ENCODE data around the gene CCR5.
A peak's percentile ranks its signal among the peaks of the same experiment; 100 is the strongest.

Gene CCR5

DNA sequence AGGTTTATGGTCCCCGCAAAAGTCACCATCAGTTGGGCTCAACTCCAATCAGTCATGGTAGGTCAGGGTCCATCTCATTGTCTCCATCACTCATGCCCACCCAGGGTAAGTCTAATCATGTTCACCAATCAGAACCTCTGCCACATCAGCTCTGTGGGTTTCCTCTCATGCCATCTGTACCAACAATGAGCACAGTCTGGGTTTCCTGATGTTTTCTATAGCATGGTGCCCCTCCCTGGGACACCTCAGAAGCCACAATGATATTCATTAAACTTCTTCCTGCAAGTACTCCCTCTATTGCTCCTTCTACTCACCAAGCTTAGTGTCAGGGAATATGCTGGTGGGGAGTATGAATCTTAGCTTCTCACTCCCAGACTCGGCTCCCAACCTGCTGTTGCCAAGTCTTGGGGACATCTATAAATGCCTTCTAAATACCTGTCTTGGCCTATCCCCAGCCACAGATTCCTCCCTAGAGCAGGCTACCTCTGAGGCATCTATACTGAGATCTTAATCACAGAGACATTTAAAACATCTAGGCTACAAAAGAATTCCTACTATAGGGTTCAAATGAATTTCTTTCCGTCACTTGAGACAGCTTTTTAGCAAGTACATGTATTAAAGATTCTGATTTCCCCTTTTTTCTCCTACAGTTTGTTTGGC lies 21.8 kb upstream of the CCR5 start:
- H3K4me1 ChIP-seq (ENCODE audit: control insufficient read depth in 1 of 2, insufficient read depth in 2 of 2, low read length in 2 of 2), result no peaks in the 10 kb centered on the region
- no peaks in the 10 kb centered on the region for H3K27me3 ChIP-seq (ENCODE audit: low read depth, low read length)
- no peaks in the 10 kb centered on the region for H3K9me3 ChIP-seq (ENCODE audit: control insufficient read depth in 1 of 2, low read length in 2 of 2)
- H3K36me3 ChIP-seq (ENCODE audit: control insufficient read depth in 1 of 2, insufficient read depth in 2 of 2, low read length in 2 of 2), result no peaks in the 10 kb centered on the region
- H3K4me3 ChIP-seq (ENCODE audit: low read depth in 1 of 2, low read length in 2 of 2), result no peak overlapping the region
- H3K27ac ChIP-seq (ENCODE audit: low read length), result no peak overlapping the region

DNA sequence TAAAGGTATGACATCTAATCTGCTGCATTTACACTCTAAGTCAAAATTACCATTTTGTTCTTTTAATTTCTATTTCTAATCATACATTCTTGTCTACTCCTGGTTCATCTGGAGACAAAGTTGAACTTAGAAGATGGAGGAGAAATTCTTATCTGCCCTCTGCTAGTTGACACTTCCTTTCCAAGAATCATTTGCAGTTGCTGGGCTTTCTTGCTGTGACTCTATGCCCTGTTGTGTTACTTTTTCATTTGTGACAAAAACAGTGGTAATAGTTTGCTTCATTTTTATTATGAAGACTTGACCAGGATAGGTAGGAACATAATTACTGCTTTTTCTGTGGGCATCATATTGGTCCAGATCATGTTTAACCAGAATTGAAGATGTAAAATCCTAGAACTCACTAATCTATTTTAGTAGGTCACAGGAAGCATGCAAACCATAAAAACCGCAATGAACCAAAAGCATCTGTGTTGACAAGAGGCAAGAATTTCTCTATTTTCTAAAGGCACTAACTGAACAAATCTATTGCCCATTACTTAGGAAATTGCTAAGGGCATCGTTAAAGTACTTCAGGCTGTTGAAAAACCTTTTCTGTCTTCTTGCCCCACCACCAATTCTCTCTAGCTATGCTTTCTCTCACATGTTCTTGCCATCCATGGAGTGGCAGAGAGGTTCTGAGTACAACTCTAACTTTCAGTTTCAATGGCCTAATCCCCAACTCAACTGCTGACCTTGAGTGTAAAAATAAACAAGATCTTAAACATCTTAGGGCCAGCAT lies 21.1 kb upstream of the CCR5 start:
- H3K4me3 ChIP-seq (ENCODE audit: low read depth in 1 of 2, low read length in 2 of 2), result no peak overlapping the region
- no peaks in the 10 kb centered on the region for H3K36me3 ChIP-seq (ENCODE audit: control insufficient read depth in 1 of 2, insufficient read depth in 2 of 2, low read length in 2 of 2)
- H3K27me3 ChIP-seq (ENCODE audit: low read depth, low read length), result no peaks in the 10 kb centered on the region
- no peaks in the 10 kb centered on the region for H3K9me3 ChIP-seq (ENCODE audit: control insufficient read depth in 1 of 2, low read length in 2 of 2)
- no peak overlapping the region for H3K27ac ChIP-seq (ENCODE audit: low read length)
- no peaks in the 10 kb centered on the region for H3K4me1 ChIP-seq (ENCODE audit: control insufficient read depth in 1 of 2, insufficient read depth in 2 of 2, low read length in 2 of 2)

DNA sequence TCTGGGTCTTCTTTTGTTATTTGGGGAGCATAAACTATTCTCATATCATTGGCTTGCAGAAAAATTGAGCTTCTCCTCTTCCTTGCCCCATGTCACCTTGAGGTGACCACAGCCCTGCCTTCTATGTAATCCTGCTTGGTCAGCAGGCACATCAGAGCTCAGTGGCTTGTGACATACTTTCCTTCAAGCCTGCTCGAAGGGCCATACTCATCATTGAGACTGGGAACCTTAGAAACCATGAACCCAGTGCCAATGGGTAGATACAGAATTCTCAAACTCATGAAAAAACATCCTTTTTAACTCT lies 20.5 kb upstream of the CCR5 start:
- H3K27me3 ChIP-seq (ENCODE audit: low read depth, low read length), result no peaks in the 10 kb centered on the region
- no peak overlapping the region for H3K27ac ChIP-seq (ENCODE audit: low read length)
- no peaks in the 10 kb centered on the region for H3K4me1 ChIP-seq (ENCODE audit: control insufficient read depth in 1 of 2, insufficient read depth in 2 of 2, low read length in 2 of 2)

DNA sequence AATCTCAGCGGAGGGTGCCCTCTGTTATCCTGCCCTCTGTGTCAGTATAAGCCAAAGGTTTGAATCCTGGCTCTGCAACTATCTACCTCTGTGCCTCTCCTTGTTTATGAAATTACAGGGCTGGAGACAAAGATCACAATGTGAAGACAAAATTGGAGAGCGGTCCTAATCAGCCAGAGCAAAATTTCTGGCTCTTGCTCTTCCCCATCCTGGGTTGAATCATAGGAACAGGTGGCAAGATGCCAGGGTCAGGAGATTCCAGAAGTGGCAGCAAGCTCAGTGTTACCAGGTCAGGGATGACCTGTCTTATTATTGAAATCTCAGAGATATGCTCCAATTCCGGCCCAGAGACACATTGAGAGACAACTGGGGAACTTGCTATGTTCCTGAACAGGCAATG lies 19.1 kb upstream of the CCR5 start:
- no peaks in the 10 kb centered on the region for H3K27me3 ChIP-seq (ENCODE audit: low read depth, low read length)
- H3K27ac ChIP-seq (ENCODE audit: low read length), result no peak overlapping the region
- H3K4me3 ChIP-seq (ENCODE audit: low read depth in 1 of 2, low read length in 2 of 2), result no peak overlapping the region
- H3K4me1 ChIP-seq (ENCODE audit: control insufficient read depth in 1 of 2, insufficient read depth in 2 of 2, low read length in 2 of 2), result no peaks in the 10 kb centered on the region
- no peaks in the 10 kb centered on the region for H3K36me3 ChIP-seq (ENCODE audit: control insufficient read depth in 1 of 2, insufficient read depth in 2 of 2, low read length in 2 of 2)
- no peaks in the 10 kb centered on the region for H3K9me3 ChIP-seq (ENCODE audit: control insufficient read depth in 1 of 2, low read length in 2 of 2)

More for the DNA sequence above, 20.5 kb upstream of the CCR5 start:
- Histone ChIP-seq H3K9me3 (ENCODE audit: control insufficient read depth in 1 of 2, low read length in 2 of 2) (no peaks in the 10 kb centered on the region), H3K36me3 (ENCODE audit: control insufficient read depth in 1 of 2, insufficient read depth in 2 of 2, low read length in 2 of 2) (no peaks in the 10 kb centered on the region), H3K4me3 (ENCODE audit: low read depth in 1 of 2, low read length in 2 of 2) (no peak overlapping the region)

DNA sequence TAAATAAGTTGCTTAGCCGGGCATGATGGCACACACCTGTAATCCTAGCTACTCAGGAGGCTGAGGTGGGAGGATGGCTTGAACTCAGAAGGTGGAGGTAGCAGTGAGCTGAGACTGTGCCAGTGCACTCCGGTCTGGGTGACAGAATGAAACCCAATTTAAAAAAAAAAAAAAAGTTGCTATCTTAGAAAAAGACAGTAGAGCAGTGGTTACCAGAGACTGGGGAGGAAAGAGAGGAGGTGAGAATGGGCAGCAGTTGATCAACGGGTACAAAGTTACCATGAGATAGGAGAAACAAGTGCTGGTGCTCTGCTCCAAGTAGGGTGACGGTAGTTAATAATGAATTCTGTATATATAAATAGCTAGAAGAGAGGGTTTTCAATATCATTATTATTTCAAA lies 17.7 kb upstream of the CCR5 start:
- Histone ChIP-seq H3K27me3 (ENCODE audit: low read depth, low read length) (no peaks in the 10 kb centered on the region), H3K4me3 (ENCODE audit: low read depth in 1 of 2, low read length in 2 of 2) (no peak overlapping the region), H3K4me1 (ENCODE audit: control insufficient read depth in 1 of 2, insufficient read depth in 2 of 2, low read length in 2 of 2) (no peaks in the 10 kb centered on the region), H3K36me3 (ENCODE audit: control insufficient read depth in 1 of 2, insufficient read depth in 2 of 2, low read length in 2 of 2) (no peaks in the 10 kb centered on the region), H3K27ac (ENCODE audit: low read length) (no peak overlapping the region), H3K9me3 (ENCODE audit: control insufficient read depth in 1 of 2, low read length in 2 of 2) (no peaks in the 10 kb centered on the region)

DNA sequence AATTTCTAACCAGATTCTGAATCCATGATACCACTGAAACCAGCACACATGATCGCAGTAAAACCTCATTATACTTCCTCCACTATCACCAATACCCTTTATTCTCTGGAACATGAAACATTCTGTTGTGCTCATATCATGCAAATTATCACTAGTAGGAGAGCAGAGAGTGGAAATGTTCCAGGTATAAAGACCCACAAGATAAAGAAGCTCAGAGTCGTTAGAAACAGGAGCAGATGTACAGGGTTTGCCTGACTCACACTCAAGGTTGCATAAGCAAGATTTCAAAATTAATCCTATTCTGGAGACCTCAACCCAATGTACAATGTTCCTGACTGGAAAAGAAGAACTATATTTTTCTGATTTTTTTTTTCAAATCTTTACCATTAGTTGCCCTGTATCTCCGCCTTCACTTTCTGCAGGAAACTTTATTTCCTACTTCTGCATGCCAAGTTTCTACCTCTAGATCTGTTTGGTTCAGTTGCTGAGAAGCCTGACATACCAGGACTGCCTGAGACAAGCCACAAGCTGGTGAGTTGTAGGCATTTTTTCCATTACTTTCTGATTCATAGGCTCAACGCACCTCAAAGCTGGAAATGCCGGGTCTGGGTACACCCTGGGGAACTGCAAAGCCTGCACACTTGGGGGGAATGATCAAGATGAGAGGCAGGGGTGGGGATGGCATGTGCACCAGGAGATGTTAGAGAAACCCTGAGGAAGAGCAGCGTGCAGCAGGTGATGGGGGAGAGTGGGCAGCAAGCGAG lies 16.9 kb upstream of the CCR5 start, which contains the start of gene CCR2:
TSS of gene CCR2 (plus strand) at position 465 of the 764 bp plus-strand sequence. CDS start 3,417 bp downstream, outside the sequence.
- Histone ChIP-seq H3K9me3 (ENCODE audit: control insufficient read depth in 1 of 2, low read length in 2 of 2) (no peaks in the 10 kb centered on the region), H3K4me3 (ENCODE audit: low read depth in 1 of 2, low read length in 2 of 2) (peak within 1 kb of the TSS in 1 of 2 donors; percentile 19), H3K36me3 (ENCODE audit: control insufficient read depth in 1 of 2, insufficient read depth in 2 of 2, low read length in 2 of 2) (no peaks in the 10 kb centered on the region), H3K27ac (ENCODE audit: low read length) (no peak within 1 kb of the TSS), H3K4me1 (ENCODE audit: control insufficient read depth in 1 of 2, insufficient read depth in 2 of 2, low read length in 2 of 2) (no peaks in the 10 kb centered on the region), H3K27me3 (ENCODE audit: low read depth, low read length) (no peaks in the 10 kb centered on the region)

DNA sequence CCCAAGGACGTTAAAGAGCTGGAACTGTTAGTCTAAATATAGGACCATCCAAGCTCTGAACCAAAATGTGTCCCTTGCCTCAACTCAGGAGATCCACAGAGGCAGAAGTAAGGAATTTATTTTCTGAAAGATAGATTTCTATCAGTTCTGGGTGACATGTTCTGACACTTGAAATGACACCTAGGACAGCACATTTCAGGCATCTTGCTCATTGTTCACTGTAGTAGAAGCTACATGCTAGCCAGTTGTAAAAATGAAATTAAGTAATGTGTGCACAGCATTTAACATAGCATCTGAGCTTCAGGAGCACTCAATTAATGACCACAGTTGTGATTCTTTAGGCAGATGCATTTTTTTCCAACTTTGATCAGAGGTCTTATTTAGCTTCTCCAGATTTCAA lies 16.3 kb upstream of the CCR5 start:
- H3K36me3 ChIP-seq (ENCODE audit: control insufficient read depth in 1 of 2, insufficient read depth in 2 of 2, low read length in 2 of 2), result no peaks in the 10 kb centered on the region
- H3K27me3 ChIP-seq (ENCODE audit: low read depth, low read length), result no peaks in the 10 kb centered on the region
- H3K9me3 ChIP-seq (ENCODE audit: control insufficient read depth in 1 of 2, low read length in 2 of 2), result no peaks in the 10 kb centered on the region
- no peaks in the 10 kb centered on the region for H3K4me1 ChIP-seq (ENCODE audit: control insufficient read depth in 1 of 2, insufficient read depth in 2 of 2, low read length in 2 of 2)
- H3K27ac ChIP-seq (ENCODE audit: low read length), result no peak overlapping the region
- H3K4me3 ChIP-seq (ENCODE audit: low read depth in 1 of 2, low read length in 2 of 2), result peak overlapping the region in 1 of 2 donors; percentile 19

DNA sequence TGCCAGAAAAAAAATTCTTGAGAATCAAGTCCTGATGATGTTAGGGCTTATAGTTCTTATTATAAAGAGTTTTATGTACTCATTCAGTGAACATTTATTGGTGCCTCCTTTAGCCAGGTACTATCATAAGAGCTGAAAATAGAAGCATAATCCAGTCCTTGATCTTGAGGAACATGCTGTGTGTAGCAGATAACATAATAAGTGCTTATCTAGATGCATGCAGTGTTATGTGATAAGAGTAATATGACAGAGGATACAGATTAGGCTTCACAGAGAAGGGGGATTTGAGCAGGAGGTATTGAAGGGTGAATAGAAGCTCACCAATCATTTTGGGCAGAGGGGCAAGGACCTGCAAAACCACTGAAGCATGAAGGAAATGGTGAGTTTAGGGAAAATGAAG lies 15.8 kb upstream of the CCR5 start:
- H3K4me1 ChIP-seq (ENCODE audit: control insufficient read depth in 1 of 2, insufficient read depth in 2 of 2, low read length in 2 of 2), result no peaks in the 10 kb centered on the region
- H3K4me3 ChIP-seq (ENCODE audit: low read depth in 1 of 2, low read length in 2 of 2), result no peak overlapping the region
- no peak overlapping the region for H3K27ac ChIP-seq (ENCODE audit: low read length)
- H3K36me3 ChIP-seq (ENCODE audit: control insufficient read depth in 1 of 2, insufficient read depth in 2 of 2, low read length in 2 of 2), result no peaks in the 10 kb centered on the region
- no peaks in the 10 kb centered on the region for H3K27me3 ChIP-seq (ENCODE audit: low read depth, low read length)
- no peaks in the 10 kb centered on the region for H3K9me3 ChIP-seq (ENCODE audit: control insufficient read depth in 1 of 2, low read length in 2 of 2)

DNA sequence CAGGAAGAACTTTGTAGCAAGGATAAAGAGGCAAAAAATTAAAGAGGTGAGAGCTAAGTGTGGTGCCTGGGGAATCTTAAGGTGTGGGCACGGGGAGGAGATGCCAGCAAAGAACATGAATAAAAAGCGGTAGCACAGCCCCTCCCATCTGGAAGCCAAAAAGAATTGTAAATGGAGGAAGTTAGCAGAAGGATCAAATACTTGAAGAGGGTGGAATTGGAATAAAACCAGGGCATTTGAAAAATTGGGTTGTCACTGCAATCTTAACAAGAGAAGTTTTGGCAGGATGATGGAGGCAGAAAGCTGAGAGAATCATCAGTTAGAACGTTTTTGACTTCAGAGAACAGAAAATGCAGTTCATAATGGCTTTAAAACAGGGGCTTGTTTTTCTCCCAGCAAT lies 14.5 kb upstream of the CCR5 start:
- Histone ChIP-seq H3K27ac (ENCODE audit: low read length) (no peak overlapping the region), H3K4me1 (ENCODE audit: control insufficient read depth in 1 of 2, insufficient read depth in 2 of 2, low read length in 2 of 2) (peaks cover 10 to 12% of the 10 kb centered on the region in 2 donors), H3K9me3 (ENCODE audit: control insufficient read depth in 1 of 2, low read length in 2 of 2) (no peaks in the 10 kb centered on the region), H3K4me3 (ENCODE audit: low read depth in 1 of 2, low read length in 2 of 2) (no peak overlapping the region), H3K27me3 (ENCODE audit: low read depth, low read length) (no peaks in the 10 kb centered on the region), H3K36me3 (ENCODE audit: control insufficient read depth in 1 of 2, insufficient read depth in 2 of 2, low read length in 2 of 2) (no peaks in the 10 kb centered on the region)

DNA sequence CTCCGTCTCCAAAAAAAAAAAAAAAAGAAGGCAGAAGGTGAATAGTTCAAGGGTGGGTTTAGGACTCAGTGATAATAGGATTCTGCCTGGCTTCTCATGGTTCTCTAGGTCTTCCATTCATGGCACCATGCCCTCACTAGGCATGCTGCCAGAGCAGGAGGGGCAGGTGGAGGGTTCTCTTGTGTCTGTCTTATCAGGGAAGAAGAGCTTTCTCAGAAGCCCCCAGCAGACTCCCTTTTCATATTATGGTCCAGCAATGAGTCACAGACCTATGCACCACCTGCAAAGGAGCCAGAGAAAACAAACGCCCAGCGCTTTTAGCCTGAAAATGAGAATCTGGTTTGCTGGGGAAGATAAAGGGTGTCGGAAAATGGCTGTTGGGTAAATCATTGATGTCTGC lies 13.8 kb upstream of the CCR5 start:
- H3K27ac ChIP-seq (ENCODE audit: low read length), result no peak overlapping the region
- H3K27me3 ChIP-seq (ENCODE audit: low read depth, low read length), result no peaks in the 10 kb centered on the region
- no peaks in the 10 kb centered on the region for H3K36me3 ChIP-seq (ENCODE audit: control insufficient read depth in 1 of 2, insufficient read depth in 2 of 2, low read length in 2 of 2)
- no peak overlapping the region for H3K4me3 ChIP-seq (ENCODE audit: low read depth in 1 of 2, low read length in 2 of 2)
- H3K9me3 ChIP-seq (ENCODE audit: control insufficient read depth in 1 of 2, low read length in 2 of 2), result no peaks in the 10 kb centered on the region
- H3K4me1 ChIP-seq (ENCODE audit: control insufficient read depth in 1 of 2, insufficient read depth in 2 of 2, low read length in 2 of 2), result peaks cover 10 to 18% of the 10 kb centered on the region in 2 donors

DNA sequence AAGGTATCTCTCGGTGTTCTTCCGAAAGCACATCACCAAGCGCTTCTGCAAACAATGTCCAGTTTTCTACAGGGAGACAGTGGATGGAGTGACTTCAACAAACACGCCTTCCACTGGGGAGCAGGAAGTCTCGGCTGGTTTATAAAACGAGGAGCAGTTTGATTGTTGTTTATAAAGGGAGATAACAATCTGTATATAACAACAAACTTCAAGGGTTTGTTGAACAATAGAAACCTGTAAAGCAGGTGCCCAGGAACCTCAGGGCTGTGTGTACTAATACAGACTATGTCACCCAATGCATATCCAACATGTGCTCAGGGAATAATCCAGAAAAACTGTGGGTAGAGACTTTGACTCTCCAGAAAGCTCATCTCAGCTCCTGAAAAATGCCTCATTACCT lies 12.3 kb upstream of the CCR5 start:
- H3K27ac ChIP-seq (ENCODE audit: low read length), result no peak overlapping the region
- no peaks in the 10 kb centered on the region for H3K9me3 ChIP-seq (ENCODE audit: control insufficient read depth in 1 of 2, low read length in 2 of 2)
- no peaks in the 10 kb centered on the region for H3K36me3 ChIP-seq (ENCODE audit: control insufficient read depth in 1 of 2, insufficient read depth in 2 of 2, low read length in 2 of 2)
- H3K27me3 ChIP-seq (ENCODE audit: low read depth, low read length), result no peaks in the 10 kb centered on the region
- H3K4me1 ChIP-seq (ENCODE audit: control insufficient read depth in 1 of 2, insufficient read depth in 2 of 2, low read length in 2 of 2), result peaks cover 10 to 18% of the 10 kb centered on the region in 2 donors
- no peak overlapping the region for H3K4me3 ChIP-seq (ENCODE audit: low read depth in 1 of 2, low read length in 2 of 2)
